Panc1 (cell line): ENCODE results near the gene THAP10. TPM values are rescaled to one million over a fixed set of nuclear protein-coding genes. Genes with fewer than 3 reads are reported as not detected.
A peak's percentile ranks its signal among the peaks of the same experiment; 100 is the strongest.

Experiments used
- ATAC-seq: fragments of 200-7000 bp; cut with Tn5 transposase; 2 replicates; pipeline ENCODE4 v1.9.1; 2020; ENCODE audit warnings: mild to moderate bottlenecking, moderate library complexity
- BruUV-seq: library from RNA; stranded (reverse); fragments of 400-500 nt; replicated peaks from 2 replicates; lab custom pipeline; 2021; lab: Mats Ljungman, UMichigan
- CTCF ChIA-PET: fragments of 300-600 bp; sonication (Branson Sonifier 250); formaldehyde crosslinking; loops from one replicate; lab custom pipeline; 2022; ENCODE audit warnings: antibody characterized with exemption; lab: Charles Lee
- POLR2A ChIA-PET: fragments of 300-600 bp; sonication (Branson Sonifier 250); formaldehyde crosslinking; loops from one replicate; lab custom pipeline; 2022; ENCODE audit warnings: antibody characterized with exemption; lab: Charles Lee
- DNase-seq: peaks from one replicate; pipeline ENCODE4 v3.0.0-alpha.2; 2010; ENCODE audit warnings: low read depth, low spot score
- H3K27ac ChIP-seq: 2 replicates; pipeline ENCODE4 v1.5.1; 2011; ENCODE audit warnings: mild to moderate bottlenecking, low read length, inconsistent platforms
- H3K27me3 ChIP-seq: fragments of 200-500 bp; sonication (Bioruptor generic); 2 replicates; pipeline ENCODE4 v1.6.0; 2014; ENCODE audit warnings: low read length, inconsistent platforms; ENCODE audit not compliant: control insufficient read depth, insufficient read depth
- H3K36me3 ChIP-seq: fragments of 200-500 bp; sonication (Bioruptor generic); 2 replicates; pipeline ENCODE4 v1.5.1; 2014; ENCODE audit warnings: inconsistent platforms, mild to moderate bottlenecking, low read length, moderate library complexity; ENCODE audit not compliant: control insufficient read depth, insufficient read depth
- H3K4me1 ChIP-seq: 2 replicates; pipeline ENCODE4 v1.5.1; 2011; ENCODE audit warnings: inconsistent platforms, mild to moderate bottlenecking, low read length, moderate library complexity; ENCODE audit not compliant: control insufficient read depth, insufficient read depth
- H3K4me3 ChIP-seq, 2 experiments: 2 replicates each; pipeline ENCODE4 v1.5.1; 2011 to 2012; ENCODE audit warnings: low read depth in 2 of 2, low read length in 2 of 2, mild to moderate bottlenecking in 2 of 2, inconsistent platforms in 1 of 2, moderate library complexity in 1 of 2
- H3K9me3 ChIP-seq: fragments of 200-500 bp; sonication (Bioruptor generic); 2 replicates; pipeline ENCODE4 v1.5.1; 2014; ENCODE audit warnings: low read depth, mild to moderate bottlenecking, inconsistent platforms, low read length, moderate library complexity; ENCODE audit not compliant: control insufficient read depth, insufficient read depth
- CTCF ChIP-seq: fragments of 450-650 bp; IDR thresholded peaks from 2 replicates; pipeline ENCODE4 v1.5.1; 2017; ENCODE audit warnings: mild to moderate bottlenecking
- POLR2AphosphoS5 ChIP-seq: IDR thresholded peaks from 2 replicates; pipeline ENCODE4 v1.6.1; 2012; ENCODE audit warnings: mild to moderate bottlenecking, low read depth, low read length, moderate library complexity
- SIN3A ChIP-seq: IDR thresholded peaks from 2 replicates; pipeline ENCODE4 v1.6.1; 2012; ENCODE audit warnings: low read depth, mild to moderate bottlenecking, low read length, moderate library complexity, borderline replicate concordance; ENCODE audit not compliant: insufficient read depth
- TCF7L2 ChIP-seq: IDR thresholded peaks from 2 replicates; pipeline ENCODE4 v1.6.1; 2011; ENCODE audit warnings: mild to moderate bottlenecking, low read depth, low read length, inconsistent platforms
- in situ Hi-C: cut with HindIII; loops from 2 replicates; pipeline ENCODE4 v1.10.0; 2016; ENCODE audit warnings: low sequenced_read_pairs, low pct_unique_long_range_greater_than_20kb
- intact Hi-C: fragments of 100-400 bp; cut with micrococcal nuclease; formaldehyde crosslinking; loops from one replicate; pipeline ENCODE4 v1.10.0; 2022; ENCODE audit not compliant: unreplicated experiment
- total RNA-seq: library from RNA; stranded (reverse); gene quantifications from one replicate; pipeline ENCODE4 v1.2.1, GENCODE V29; 2021; ENCODE audit not compliant: unreplicated experiment
- TF ChIP-seq, protein P1 (sequence below), 2 experiments: IDR thresholded peaks; 2 replicates each; pipeline ENCODE4 v1.6.1; 2011 to 2012; ENCODE audit warnings: low read depth in 2 of 2, control low read depth in 1 of 2, low read length in 1 of 2, mild to moderate bottlenecking in 1 of 2, moderate library complexity in 1 of 2; ENCODE audit not compliant: insufficient read depth in 1 of 2

Gene THAP10
- total RNA-seq, 1 experiment from 2014 or later = 6.7 TPM

- no peak for DNase-seq
- POLR2A ChIA-PET = no interaction called here
- intact Hi-C loops (no loop called here), in situ Hi-C loops (no loop called here)
- CTCF ChIA-PET = interaction anchor here (1.6 kb wide), 1 partner anchor 11 kb away, joined by 5 read pairs; no protein-coding TSS in a partner anchor
- TF ChIP-seq SIN3A (no peak), CTCF (no peak), TCF7L2 (no peak), POLR2AphosphoS5 (no peak)
- TF ChIP-seq, protein P1, sequence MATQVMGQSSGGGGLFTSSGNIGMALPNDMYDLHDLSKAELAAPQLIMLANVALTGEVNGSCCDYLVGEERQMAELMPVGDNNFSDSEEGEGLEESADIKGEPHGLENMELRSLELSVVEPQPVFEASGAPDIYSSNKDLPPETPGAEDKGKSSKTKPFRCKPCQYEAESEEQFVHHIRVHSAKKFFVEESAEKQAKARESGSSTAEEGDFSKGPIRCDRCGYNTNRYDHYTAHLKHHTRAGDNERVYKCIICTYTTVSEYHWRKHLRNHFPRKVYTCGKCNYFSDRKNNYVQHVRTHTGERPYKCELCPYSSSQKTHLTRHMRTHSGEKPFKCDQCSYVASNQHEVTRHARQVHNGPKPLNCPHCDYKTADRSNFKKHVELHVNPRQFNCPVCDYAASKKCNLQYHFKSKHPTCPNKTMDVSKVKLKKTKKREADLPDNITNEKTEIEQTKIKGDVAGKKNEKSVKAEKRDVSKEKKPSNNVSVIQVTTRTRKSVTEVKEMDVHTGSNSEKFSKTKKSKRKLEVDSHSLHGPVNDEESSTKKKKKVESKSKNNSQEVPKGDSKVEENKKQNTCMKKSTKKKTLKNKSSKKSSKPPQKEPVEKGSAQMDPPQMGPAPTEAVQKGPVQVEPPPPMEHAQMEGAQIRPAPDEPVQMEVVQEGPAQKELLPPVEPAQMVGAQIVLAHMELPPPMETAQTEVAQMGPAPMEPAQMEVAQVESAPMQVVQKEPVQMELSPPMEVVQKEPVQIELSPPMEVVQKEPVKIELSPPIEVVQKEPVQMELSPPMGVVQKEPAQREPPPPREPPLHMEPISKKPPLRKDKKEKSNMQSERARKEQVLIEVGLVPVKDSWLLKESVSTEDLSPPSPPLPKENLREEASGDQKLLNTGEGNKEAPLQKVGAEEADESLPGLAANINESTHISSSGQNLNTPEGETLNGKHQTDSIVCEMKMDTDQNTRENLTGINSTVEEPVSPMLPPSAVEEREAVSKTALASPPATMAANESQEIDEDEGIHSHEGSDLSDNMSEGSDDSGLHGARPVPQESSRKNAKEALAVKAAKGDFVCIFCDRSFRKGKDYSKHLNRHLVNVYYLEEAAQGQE (IDR thresholded peaks at IDR 0.05; ENCODE audit: insufficient read depth in 1 of 2, low read depth in 2 of 2, low read length in 1 of 2) = no peak
- ATAC-seq = peak; percentile 91
- H3K27me3 ChIP-seq = no peaks in the 10 kb centered on the region
- no peaks in the 10 kb centered on the region for H3K36me3 ChIP-seq
- no TSS peak for BruUV-seq
- 0 out of 2 replicates have a peak, but pooled peaks cover 5% of the 10 kb centered on the region for H3K4me1 ChIP-seq
- H3K4me3 ChIP-seq = no peak overlapping the region
- peak overlapping the region; percentile 46 for H3K27ac ChIP-seq
- no peaks in the 10 kb centered on the region for H3K9me3 ChIP-seq
These were observed 28.6 kb downstream of the THAP10 start for GRCh38 chr15:70863450-70864218.

GRCh38 chr15:70859998-70860397, 32.2 kb downstream of the THAP10 start:
- Histone ChIP-seq H3K4me3 (no peak overlapping the region), H3K36me3 (no peaks in the 10 kb centered on the region), H3K4me1 (peaks cover 23% of the 10 kb centered on the region), H3K9me3 (no peaks in the 10 kb centered on the region), H3K27me3 (no peaks in the 10 kb centered on the region), H3K27ac (no peak overlapping the region)
- ATAC-seq (no peak), DNase-seq (no peak)
- no TSS peak for BruUV-seq
- ChIA-PET POLR2A (no interaction called here), CTCF (no interaction called here)
- no peak for TF ChIP-seq SIN3A
- TF ChIP-seq POLR2AphosphoS5 = no peak
- TF ChIP-seq, protein P1 (IDR thresholded peaks at IDR 0.05; ENCODE audit: insufficient read depth in 1 of 2, low read depth in 2 of 2, low read length in 1 of 2) = no peak
- TF ChIP-seq TCF7L2 = no peak
- no peak for TF ChIP-seq CTCF
- intact Hi-C loops (no loop called here), in situ Hi-C loops (no loop called here)
